HFFc6 (cell line): ENCODE results near the gene PSMA2. TPM values are rescaled to one million over a fixed set of nuclear protein-coding genes. Genes with fewer than 3 reads are reported as not detected.

ENCODE experiments used
- DNase-seq: peaks from one replicate; pipeline ENCODE4 v3.0.0-alpha.2; 2018
- H3K27ac Mint-ChIP-seq: 2 replicates; pipeline ENCODE4 v1.8.0; 2020; ENCODE audit warnings: mild to moderate bottlenecking, mixed read lengths
- H3K27me3 Mint-ChIP-seq: 2 replicates; pipeline ENCODE4 v1.8.0; 2021; ENCODE audit warnings: mild to moderate bottlenecking, moderate library complexity, mixed read lengths; ENCODE audit not compliant: insufficient read depth
- H3K36me3 Mint-ChIP-seq: 2 replicates; pipeline ENCODE4 v1.8.0; 2021; ENCODE audit warnings: low read depth, mixed read lengths
- H3K4me1 Mint-ChIP-seq: 2 replicates; pipeline ENCODE4 v1.8.0; 2020; ENCODE audit warnings: low read depth, mixed read lengths
- H3K4me3 Mint-ChIP-seq: 2 replicates; pipeline ENCODE4 v1.8.0; 2020; ENCODE audit warnings: mild to moderate bottlenecking, moderate library complexity, mixed read lengths
- H3K9me3 Mint-ChIP-seq: 2 replicates; pipeline ENCODE4 v1.8.0; 2020; ENCODE audit warnings: mild to moderate bottlenecking, mixed read lengths
- CTCF ChIP-seq: fragments of 200-600 bp; sonication (generic); IDR thresholded peaks from 2 replicates; pipeline ENCODE4 v1.5.0; 2021; ENCODE audit warnings: antibody characterized with exemption, mild to moderate bottlenecking
- total RNA-seq, 6 experiments: library from RNA; stranded (reverse); fragmentation: NEBNext Ultra II Directional; extraction: Animal tissue kit (Norgen Biotek cat#: 25700); gene quantifications; 2 replicates in 1 of 6; 3 replicates in 5 of 6; pipeline ENCODE4 v1.2.3, GENCODE V29; 2021

Gene PSMA2
- total RNA-seq, 6 experiments from 2014 or later = 105 to 140 (median 115) TPM

- DNase-seq = peak; percentile 64
- Mint-ChIP-seq H3K36me3 (peaks cover 4% of the 10 kb centered on the region; the same call in 1 of the 2 replicates), H3K4me1 (peaks cover 25% of the 10 kb centered on the region), H3K4me3 (no peak overlapping the region; the same call in 1 of the 2 replicates), H3K9me3 (no peaks in the 10 kb centered on the region), H3K27ac (no peak overlapping the region), H3K27me3 (no peaks in the 10 kb centered on the region)
- TF ChIP-seq CTCF = peak; percentile 95
Measured at GRCh38 chr7:42940985-42941847, 9.2 kb upstream of the PSMA2 start.

GRCh38 chr7:42939457-42940240, 7.7 kb upstream of the PSMA2 start:
- no peak for DNase-seq
- H3K4me1 Mint-ChIP-seq = peaks cover 15% of the 10 kb centered on the region
- H3K36me3 Mint-ChIP-seq = peaks cover 10% of the 10 kb centered on the region; the same call in 1 of the 2 replicates
- H3K4me3 Mint-ChIP-seq = no peak overlapping the region
- no peak overlapping the region for H3K27ac Mint-ChIP-seq
- TF ChIP-seq CTCF = no peak
- no peaks in the 10 kb centered on the region for H3K27me3 Mint-ChIP-seq
- H3K9me3 Mint-ChIP-seq = no peaks in the 10 kb centered on the region

- Mint-ChIP-seq H3K4me1 (peaks cover 16% of the 10 kb centered on the region), H3K27me3 (no peaks in the 10 kb centered on the region; the same call in 1 of the 2 replicates), H3K36me3 (peaks cover 14% of the 10 kb centered on the region), H3K9me3 (no peaks in the 10 kb centered on the region), H3K4me3 (no peak overlapping the region), H3K27ac (no peak overlapping the region)
- no peak for DNase-seq
- no peak for TF ChIP-seq CTCF
Measured at GRCh38 chr7:42935861-42936260, 3.9 kb upstream of the PSMA2 start.

GRCh38 chr7:42934291-42934690, 2.3 kb upstream of the PSMA2 start:
- H3K4me1 Mint-ChIP-seq = peaks cover 31% of the 10 kb centered on the region
- DNase-seq = no peak
- no peaks in the 10 kb centered on the region; the same call in 1 of the 2 replicates for H3K27me3 Mint-ChIP-seq
- no peak for TF ChIP-seq CTCF
- no peak overlapping the region for H3K27ac Mint-ChIP-seq
- H3K36me3 Mint-ChIP-seq = peaks cover 14% of the 10 kb centered on the region
- no peaks in the 10 kb centered on the region for H3K9me3 Mint-ChIP-seq
- H3K4me3 Mint-ChIP-seq = peak overlapping the region; percentile 100

DNA sequence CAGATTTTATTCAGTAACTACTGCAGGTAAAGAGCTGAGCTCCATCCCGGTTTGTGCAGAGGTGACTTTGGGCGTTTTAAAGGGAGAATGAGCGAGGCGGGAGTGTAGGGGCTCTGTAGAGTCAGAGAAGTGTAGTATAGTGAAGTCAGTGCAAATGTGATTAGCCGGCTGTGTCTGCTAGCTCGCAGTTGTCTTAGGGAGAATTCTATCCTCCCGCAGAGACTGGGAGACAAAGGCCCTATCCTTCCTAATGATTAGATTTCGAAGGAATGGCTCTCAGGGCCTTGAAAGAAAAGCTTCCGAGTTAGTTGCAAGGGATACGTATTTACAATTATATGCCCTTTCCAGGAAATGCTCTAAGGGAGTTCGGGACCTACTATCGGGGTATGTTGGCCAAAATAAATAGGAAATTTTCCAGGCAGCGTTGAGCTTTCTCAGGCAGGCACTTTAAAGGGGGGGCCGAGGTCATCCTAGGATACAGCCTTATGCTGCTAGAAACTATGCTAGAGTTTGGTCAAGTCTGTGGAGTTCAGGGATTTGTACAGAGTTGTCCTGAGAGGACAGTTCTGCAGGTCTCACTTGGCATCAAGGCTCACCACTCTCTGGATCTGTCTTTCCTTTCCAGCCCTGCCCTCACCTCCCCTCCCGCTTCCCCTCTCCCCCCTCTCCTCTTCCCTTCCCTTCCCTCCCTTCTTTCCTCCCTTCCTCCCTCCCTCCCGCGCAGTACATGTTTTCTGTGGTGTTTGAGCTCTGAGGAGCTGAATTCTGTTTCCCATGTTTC, 1.0 kb upstream of the PSMA2 start:
- Mint-ChIP-seq H3K36me3 (peaks cover 14% of the 10 kb centered on the region), H3K4me1 (peaks cover 44% of the 10 kb centered on the region), H3K9me3 (no peaks in the 10 kb centered on the region), H3K27ac (peak overlapping the region; percentile 98), H3K4me3 (peak overlapping the region; percentile 100), H3K27me3 (no peaks in the 10 kb centered on the region; the same call in 1 of the 2 replicates)
- no peak for DNase-seq
- no peak for TF ChIP-seq CTCF
